Prostate gland (tissue), 2 donors: ENCODE results near the gene RBFOX2.
"Not testable (repeated sequence)": the region's sequence is repeated elsewhere in the genome, so short reads cannot be mapped to it uniquely, and the experiment has no call there.

Experiments
- CTCF ChIP-seq, 4 experiments: fragments of 200-600 bp in 2 of 4; fragments of 450-650 bp in 2 of 4; sonication (generic) in 2 of 4; IDR thresholded peaks; 1 replicate in 3 of 4; 2 replicates in 1 of 4; pipeline ENCODE4 v1.5.1; 2016 to 2019; ENCODE audit warnings: antibody characterized with exemption in 4 of 4, mild to moderate bottlenecking in 2 of 4, moderate library complexity in 2 of 4
- POLR2A ChIP-seq: fragments of 450-650 bp; IDR thresholded peaks from one replicate; pipeline ENCODE4 v1.6.1; 2016; ENCODE audit warnings: antibody characterized with exemption, mild to moderate bottlenecking

- not testable (repeated sequence) for TF ChIP-seq CTCF (IDR thresholded peaks at IDR 0.05); POLR2A
These were observed 236.8 kb downstream of the RBFOX2 start for GRCh38 chr22:35791788-35792187.
